K562 (cell line): ENCODE results near the gene ARHGEF33. TPM values are rescaled to one million over a fixed set of nuclear protein-coding genes. Genes with fewer than 3 reads are reported as not detected.

Experiments used
- ATAC-seq: fragments of 200-7000 bp; cut with Tn5 transposase; 3 replicates; pipeline ENCODE4 v1.9.1; 2020; ENCODE audit warnings: moderate library complexity
- BruUV-seq: library from RNA; stranded (reverse); fragments of 400-500 nt; replicated peaks from 2 replicates; lab custom pipeline; 2021; lab: Mats Ljungman, UMichigan
- CTCF ChIA-PET: fragments of 300-600 bp; formaldehyde crosslinking; extraction: SDS; loops from one replicate; lab custom pipeline; 2021; ENCODE audit warnings: low intra/inter-chr PET ratio; lab: Yijun Ruan, JAX
- POLR2A ChIA-PET: fragments of 300-600, 350-650 bp; sonication (Branson Sonifier 250); formaldehyde crosslinking; extraction: SDS; loops from one replicate; lab custom pipeline; 2021; ENCODE audit warnings: antibody characterized with exemption, inconsistent platforms; lab: Yijun Ruan, JAX
- DNase-seq, 4 experiments: peaks; one replicate each; pipeline versions ENCODE4 v3.0.0 to v3.0.0-alpha.2; 2011 to 2018; ENCODE audit warnings: low spot score in 3 of 4, mixed read lengths in 3 of 4; ENCODE audit errors: extremely low read depth in 1 of 4
- FAIRE-seq: peaks from 2 replicates; lab custom pipeline; 2011; peaks lifted over from hg19 to GRCh38; lab: Jason Lieb, UNC
- H2AFZ ChIP-seq: 2 replicates; pipeline ENCODE4 v1.6.0; 2011; ENCODE audit warnings: low read depth, low read length, control low read depth, inconsistent platforms
- H3K27ac ChIP-seq: fragments of 200-600 bp; 3 replicates; pipeline ENCODE4 v1.8.0; 2011; ENCODE audit warnings: low read depth, mild to moderate bottlenecking, control low read depth, inconsistent platforms, low read length, moderate library complexity, mixed read lengths; ENCODE audit errors: extremely low read depth
- H3K27me3 ChIP-seq, 2 experiments: fragments of 300-600 bp in 1 of 2; 2 replicates in 1 of 2; 3 replicates in 1 of 2; pipeline versions ENCODE4 v1.6.0 to v1.8.0; 2011; ENCODE audit warnings: inconsistent platforms in 2 of 2, low read length in 2 of 2, mild to moderate bottlenecking in 1 of 2, mixed read lengths in 1 of 2, moderate library complexity in 1 of 2; ENCODE audit not compliant: control insufficient read depth in 2 of 2, insufficient read depth in 2 of 2
- H3K36me3 ChIP-seq: fragments of 300-600 bp; 3 replicates; pipeline ENCODE4 v1.8.0; 2011; ENCODE audit warnings: mild to moderate bottlenecking, low read length, inconsistent platforms; ENCODE audit not compliant: control insufficient read depth, insufficient read depth
- H3K4me1 ChIP-seq, 2 experiments: fragments of 200-600 bp in 1 of 2; replicated peaks in 1 of 2; 2 replicates in 1 of 2; 3 replicates in 1 of 2; pipeline versions ENCODE4 v1.5.1 to v1.8.0; 2011; ENCODE audit warnings: inconsistent platforms in 2 of 2, low read length in 2 of 2, mild to moderate bottlenecking in 1 of 2, mixed read lengths in 1 of 2, moderate library complexity in 1 of 2; ENCODE audit not compliant: control insufficient read depth in 2 of 2, insufficient read depth in 2 of 2
- H3K4me2 ChIP-seq: 2 replicates; pipeline ENCODE4 v1.6.1; 2011; ENCODE audit warnings: low read length, control low read depth, inconsistent platforms, mixed read lengths; ENCODE audit not compliant: insufficient read depth
- H3K4me3 ChIP-seq: fragments of 200-600 bp; sonication (generic), shearing (Covaris generic); 2 replicates; pipeline ENCODE4 v1.5.1; 2016; ENCODE audit warnings: control low read depth, inconsistent platforms
- H3K79me2 ChIP-seq: fragments of 200-600 bp; 3 replicates; pipeline ENCODE4 v1.8.0; 2011; ENCODE audit warnings: low read length, inconsistent platforms; ENCODE audit not compliant: control insufficient read depth, insufficient read depth
- H3K9ac ChIP-seq, 2 experiments: 2 replicates each; pipeline versions ENCODE4 v1.6.0 to v1.6.1; 2011; ENCODE audit warnings: low read depth in 2 of 2, low read length in 2 of 2, control low read depth in 1 of 2, inconsistent platforms in 1 of 2, mild to moderate bottlenecking in 1 of 2, mixed read lengths in 1 of 2; ENCODE audit not compliant: insufficient read depth in 1 of 2
- H3K9me1 ChIP-seq: one replicate; pipeline ENCODE4 v1.6.0; 2011; ENCODE audit warnings: inconsistent platforms, mild to moderate bottlenecking, low read length, moderate library complexity; ENCODE audit not compliant: control insufficient read depth, insufficient read depth
- H3K9me3 ChIP-seq: replicated peaks from 2 replicates; pipeline ENCODE4 v1.5.1; 2011; ENCODE audit warnings: low read depth, low read length, inconsistent platforms; ENCODE audit not compliant: control insufficient read depth, insufficient read depth
- H4K20me1 ChIP-seq: replicated peaks from 2 replicates; pipeline ENCODE4 v1.6.1; 2011; ENCODE audit warnings: low read length, inconsistent platforms, mixed read lengths; ENCODE audit not compliant: control insufficient read depth, insufficient read depth
- ATF3 ChIP-seq, 2 experiments: fragments of 450-650 bp in 1 of 2; sonication (generic) in 1 of 2; formaldehyde crosslinking in 1 of 2; IDR thresholded peaks in 1 of 2; conservative IDR thresholded peaks in 1 of 2; 2 replicates each; pipeline versions ENCODE4 v1.6.1 to v1.8.1; 2016 to 2023; ENCODE audit warnings: mild to moderate bottlenecking in 2 of 2, moderate library complexity in 2 of 2, inconsistent platforms in 1 of 2, missing genetic modification reagents in 1 of 2
- BDP1 ChIP-seq: IDR thresholded peaks from 3 replicates; pipeline ENCODE4 v1.6.1; 2011; ENCODE audit not compliant: insufficient read length, insufficient read depth
- BRF2 ChIP-seq: IDR thresholded peaks from 3 replicates; pipeline ENCODE4 v1.6.1; 2011; ENCODE audit warnings: borderline replicate concordance, mild to moderate bottlenecking; ENCODE audit not compliant: insufficient read length, insufficient read depth
- CHD2 ChIP-seq: IDR thresholded peaks from 2 replicates; pipeline ENCODE4 v1.6.1; 2011; ENCODE audit warnings: low read depth, low read length
- ELF2 ChIP-seq: fragments of 250-450 bp; sonication (Bioruptor Pico); IDR thresholded peaks from 2 replicates; pipeline ENCODE4 v1.5.0; 2021; ENCODE audit warnings: mild to moderate bottlenecking
- FOXM1 ChIP-seq, 2 experiments: fragments of 450-650 bp in 1 of 2; sonication (generic) in 1 of 2; formaldehyde crosslinking in 1 of 2; IDR thresholded peaks; 2 replicates each; pipeline versions ENCODE4 v1.6.1 to v1.9.0; 2017 to 2022; ENCODE audit warnings: low read depth in 2 of 2, mild to moderate bottlenecking in 2 of 2, missing genetic modification reagents in 1 of 2, moderate library complexity in 1 of 2
- JUND ChIP-seq, 2 experiments: IDR thresholded peaks; 2 replicates in 1 of 2; 3 replicates in 1 of 2; pipeline ENCODE4 v1.6.1; 2011; ENCODE audit warnings: borderline replicate concordance in 2 of 2, low read depth in 2 of 2, low read length in 2 of 2, improper control_type of control experiment in 1 of 2, missing biosample characterization in 1 of 2, missing genetic modification characterization in 1 of 2, missing genetic modification reagents in 1 of 2
- MLX ChIP-seq, 2 experiments: fragments of 450-650 bp in 1 of 2; sonication (generic) in 1 of 2; formaldehyde crosslinking; conservative IDR thresholded peaks; 2 replicates each; pipeline versions ENCODE4 v1.4.0 to v1.8.1; 2020 to 2022; ENCODE audit warnings: mild to moderate bottlenecking in 1 of 2, missing genetic modification reagents in 1 of 2
- RAD51 ChIP-seq: fragments of 450-650 bp; IDR thresholded peaks from 2 replicates; pipeline ENCODE4 v1.7.1; 2016; ENCODE audit warnings: low read depth, mild to moderate bottlenecking, borderline replicate concordance
- RBBP5 ChIP-seq: fragments of 200-600 bp; sonication (generic); IDR thresholded peaks from 2 replicates; pipeline ENCODE4 v1.6.1; 2012; ENCODE audit warnings: borderline replicate concordance, mild to moderate bottlenecking, low read length, control low read depth, inconsistent platforms; ENCODE audit not compliant: insufficient read depth, poor library complexity, severe bottlenecking
- RFX7 ChIP-seq: fragments of 250-450 bp; sonication (Bioruptor Pico); IDR thresholded peaks from 2 replicates; pipeline ENCODE4 v1.5.1; 2021; ENCODE audit warnings: mild to moderate bottlenecking
- SRSF1 ChIP-seq: fragments of 200-400 bp; formaldehyde crosslinking; IDR thresholded peaks from 2 replicates; pipeline ENCODE4 v1.6.1; 2017; ENCODE audit warnings: mild to moderate bottlenecking, low read depth, low read length, moderate library complexity
- SUPT5H ChIP-seq: fragments of 450-650 bp; IDR thresholded peaks from 2 replicates; pipeline ENCODE4 v1.6.1; 2016
- ZBTB33 ChIP-seq: sonication (generic); formaldehyde crosslinking; IDR thresholded peaks from 2 replicates; pipeline ENCODE4 v1.8.1; 2023; ENCODE audit warnings: mild to moderate bottlenecking, missing genetic modification reagents
- ZNF12 ChIP-seq: sonication (generic); formaldehyde crosslinking; IDR thresholded peaks from 2 replicates; pipeline ENCODE4 v1.4.0; 2020; ENCODE audit warnings: mild to moderate bottlenecking, missing genetic modification reagents
- ZNF232 ChIP-seq: sonication (generic); formaldehyde crosslinking; IDR thresholded peaks from 2 replicates; pipeline ENCODE4 v1.8.0; 2022; ENCODE audit warnings: mild to moderate bottlenecking, missing genetic modification reagents
- ZNF408 ChIP-seq: fragments of 250-450 bp; sonication (Bioruptor Pico); IDR thresholded peaks from 2 replicates; pipeline ENCODE4 v1.4.0; 2020; ENCODE audit warnings: low read depth, mild to moderate bottlenecking, moderate library complexity
- ZNF77 ChIP-seq: fragments of 250-450 bp; sonication (Bioruptor Pico); IDR thresholded peaks from 2 replicates; pipeline ENCODE4 v1.5.0; 2020
- in situ Hi-C: fragments of 300-500 bp; cut with MboI; formaldehyde crosslinking; loops from 4 replicates; pipeline ENCODE4 v1.15.0; 2018; ENCODE audit warnings: inconsistent platforms, mixed read lengths
- intact Hi-C: fragments of 100-400 bp; cut with micrococcal nuclease; formaldehyde crosslinking; loops from 2 replicates; pipeline ENCODE4 v1.14.2; 2022
- polyA plus RNA-seq, 8 experiments: library from polyadenylated mRNA; depleted of rRNA in 4 of 8; stranded (reverse) in 5 of 8; unstranded in 3 of 8; fragments of >200 nt; fragmentation: Nextera tagmentation in 2 of 8; fragmentation: Illumina TruSeq in 1 of 8; extraction: Ambion mirVana in 2 of 8; extraction: Trizol in 1 of 8; gene quantifications; 2 replicates each; pipeline versions ENCODE4 v1.2.1 to v1.2.3, GENCODE V29; 2011 to 2014; ENCODE audit warnings: inconsistent platforms in 1 of 8, missing spikeins in 1 of 8
- total RNA-seq, 7 experiments: library from RNA; depleted of rRNA in 6 of 7; stranded (reverse); fragments of >200 nt in 6 of 7; fragmentation: Illumina TruSeq in 2 of 7; extraction: Trizol in 2 of 7; gene quantifications; 2 replicates each; pipeline versions ENCODE4 v1.2.1 to v1.2.3, GENCODE V29; 2011 to 2021; ENCODE audit warnings: low replicate concordance in 1 of 7

Gene ARHGEF33
- total and polyA plus RNA-seq, 9 of the 15 experiments (the other 6 are each of a cell fraction or from before 2014, with no cell fraction given) = 0.01 to 0.08 (median 0.03) TPM; not detected in 5

GRCh38 chr2:38862476-38862875 lies 27.2 kb upstream of the ARHGEF33 start:
- FAIRE-seq = no peak
- H3K4me3 ChIP-seq = no peak overlapping the region
- intact Hi-C loops = no loop called here
- peaks cover 53% of the 10 kb centered on the region; the same call in 2 of the 3 replicates for H3K36me3 ChIP-seq
- ATAC-seq = no peak
- no peaks in the 10 kb centered on the region for H3K9me3 ChIP-seq
- in situ Hi-C loops = no loop called here
- ChIA-PET POLR2A (interaction anchor here (0.7 kb wide), 1 partner anchor 17 kb away, joined by 3 read pairs; no protein-coding TSS in a partner anchor), CTCF (no interaction called here)
- no peak overlapping the region for H3K4me2 ChIP-seq
- H4K20me1 ChIP-seq = no peaks in the 10 kb centered on the region
- H3K9me1 ChIP-seq = no peaks in the 10 kb centered on the region
- DNase-seq = no peak
- no peak for TF ChIP-seq RFX7 (CRISPR knock-in tag)
- no peak for TF ChIP-seq ZBTB33
- no peak for TF ChIP-seq BRF2
- TF ChIP-seq MLX (CRISPR knock-in tag; conservative IDR thresholded peaks at IDR 0.05) = no peak
- TF ChIP-seq ZNF77 = no peak
- TF ChIP-seq ATF3 (IDR thresholded peaks at IDR 0.05) = no peak
- no peak for TF ChIP-seq ATF3 (CRISPR knock-in tag; conservative IDR thresholded peaks at IDR 0.05)
- TF ChIP-seq RAD51 = no peak
- TF ChIP-seq ZNF408 = no peak
- no peak for TF ChIP-seq RBBP5
- TF ChIP-seq SRSF1 = no peak
- TF ChIP-seq ZNF12 (CRISPR knock-in tag) = no peak
- no peak for TF ChIP-seq SUPT5H
- TF ChIP-seq JUND (IDR thresholded peaks at IDR 0.05; ENCODE audit: borderline replicate concordance, low read depth, low read length) = no peak
- TF ChIP-seq JUND (tag; IDR thresholded peaks at IDR 0.05; ENCODE audit: borderline replicate concordance, low read depth, low read length) = no peak
- no peak for TF ChIP-seq BDP1
- TF ChIP-seq CHD2 = no peak
- no peak for TF ChIP-seq FOXM1 (IDR thresholded peaks at IDR 0.05; ENCODE audit: low read depth)
- TF ChIP-seq FOXM1 (CRISPR knock-in tag; IDR thresholded peaks at IDR 0.05; ENCODE audit: low read depth) = no peak
- no peak for TF ChIP-seq ZNF232 (CRISPR knock-in tag)
- TF ChIP-seq ELF2 = no peak
- no TSS peak for BruUV-seq
- H3K4me1 ChIP-seq = no peaks in the 10 kb centered on the region
- no peaks in the 10 kb centered on the region for H3K27me3 ChIP-seq
- no peak overlapping the region for H2AFZ ChIP-seq
- no peaks in the 10 kb centered on the region for H3K79me2 ChIP-seq
- no peak overlapping the region for H3K27ac ChIP-seq
- H3K9ac ChIP-seq = no peak overlapping the region
